Neural progenitor cell (in vitro differentiated cells): Measurements from ENCODE around the gene CCDC138.

Source experiments
- CTCF ChIP-seq: fragments of 200-600 bp; sonication (generic); IDR thresholded peaks from 2 replicates; pipeline ENCODE4 v1.5.1; 2017; ENCODE audit warnings: antibody characterized with exemption, mild to moderate bottlenecking
- EZH2 ChIP-seq: fragments of 200-600 bp; sonication (generic); IDR thresholded peaks from 2 replicates; pipeline ENCODE4 v1.6.1; 2017; ENCODE audit warnings: antibody characterized with exemption, mild to moderate bottlenecking, moderate library complexity
- EZH2phosphoT487 ChIP-seq: fragments of 200-600 bp; sonication (generic); IDR thresholded peaks from 2 replicates; pipeline ENCODE4 v1.6.1; 2017; ENCODE audit warnings: antibody characterized with exemption

GRCh38 chr2:108858894-108859293 is 72.3 kb downstream of the CCDC138 start:
- TF ChIP-seq EZH2 (no peak), CTCF (no peak), EZH2phosphoT487 (no peak)
